Cardiac septum (tissue), 1 donor: ENCODE results near the gene HSPD1. TPM values are rescaled to one million over a fixed set of nuclear protein-coding genes. Genes with fewer than 3 reads are reported as not detected.

Experiments used
- DNase-seq: peaks from one replicate; pipeline ENCODE4 v3.0.0-alpha.2; 2020; ENCODE audit warnings: low spot score
- intact Hi-C: fragments of 100-400 bp; cut with DNase I; formaldehyde crosslinking; loops from one replicate; pipeline ENCODE4 v1.14.0; 2022
- long read RNA-seq: library from polyadenylated mRNA; unstranded; transcript quantifications from one replicate; pipeline ENCODE4 v2.0.0, GENCODE V29; 2021
- total RNA-seq: library from RNA; stranded (reverse); fragmentation: NEBNext Ultra II Directional; extraction: Animal tissue kit (Norgen Biotek cat#: 25700); gene quantifications from one replicate; pipeline ENCODE4 v1.2.1, GENCODE V29; 2021
- donor health status: DM: no; HTN: no; CAD: no.

Gene HSPD1
- total RNA-seq, result 144 TPM
- long read RNA-seq, transcript HSPD1-202 (12 exons, 2,455 nt), result major isoform, 248 of 362 reads
- long read RNA-seq, partial matches to known transcripts, result 89 of 362 reads
- long read RNA-seq, other reads (novel, unspliced or antisense), result 22 of 362 reads

- DNase-seq, result peak; percentile 98
- intact Hi-C loops, result loop anchor here (1.0 to 10.0 kb wide), 6 partner anchors 15 to 575 kb away; partner anchors contain the start of genes COQ10B, MARS2, PGAP1 and SF3B1
Measured at GRCh38 chr2:197499594-197500502, at the start of gene HSPD1, which contains the start of gene HSPE1. TSS of gene HSPD1 (minus strand) at chr2:197499840. CDS start at chr2:197498848, 992 bp downstream. TSS of gene HSPE1 (plus strand) at chr2:197500379. CDS start at chr2:197500437, 58 bp downstream.

- DNase-seq, result no peak
- intact Hi-C loops, result no loop called here
Measured at GRCh38 chr2:197548582-197548981, 48.9 kb upstream of the HSPD1 start.

GRCh38 chr2:197547163-197547900, 47.7 kb upstream of the HSPD1 start:
- DNase-seq, result no peak
- intact Hi-C loops, result no loop called here

- intact Hi-C loops, result no loop called here
- DNase-seq, result no peak
Measured at GRCh38 chr2:197543206-197543605, 43.6 kb upstream of the HSPD1 start.

GRCh38 chr2:197539734-197540133, 40.1 kb upstream of the HSPD1 start:
- no peak for DNase-seq
- intact Hi-C loops, result no loop called here

- intact Hi-C loops, result no loop called here
Measured at GRCh38 chr2:197538412-197538811, 38.8 kb upstream of the HSPD1 start.

GRCh38 chr2:197517150-197517549, 17.5 kb upstream of the HSPD1 start:
- DNase-seq, result no peak
- intact Hi-C loops, result loop anchor here (5.0 kb wide), 1 partner anchor 105 kb away; no protein-coding TSS in a partner anchor

More at GRCh38 chr2:197538412-197538811, 38.8 kb upstream of the HSPD1 start:
- no peak for DNase-seq

- intact Hi-C loops, result loop anchor here (1.0 to 5.0 kb wide), 2 partner anchors 63 to 106 kb away; partner anchors contain the start of gene COQ10B
- DNase-seq, result no peak
Measured at GRCh38 chr2:197516393-197516761, 16.7 kb upstream of the HSPD1 start.

- peak; percentile 98 for DNase-seq
- intact Hi-C loops, result loop anchor here (1.0 to 5.0 kb wide), 4 partner anchors 17 to 189 kb away; partner anchors contain the start of genes COQ10B, HSPD1 and MARS2
Measured at GRCh38 chr2:197515739-197516392, 16.2 kb upstream of the HSPD1 start, which contains the start of gene MOB4. TSS of gene MOB4 (plus strand) at chr2:197516066. CDS start at chr2:197516087, 21 bp downstream.

- DNase-seq, result no peak
- intact Hi-C loops, result loop anchor here (1.0 to 5.0 kb wide), 3 partner anchors 16 to 190 kb away; partner anchors contain the start of genes HSPD1 and MARS2
Measured at GRCh38 chr2:197515315-197515738, 15.7 kb upstream of the HSPD1 start.

- intact Hi-C loops, result loop anchor here (1.0 to 5.0 kb wide), 3 partner anchors 15 to 191 kb away; partner anchors contain the start of genes HSPD1 and MARS2
- no peak for DNase-seq
Measured at GRCh38 chr2:197514754-197515153, 15.1 kb upstream of the HSPD1 start.

GRCh38 chr2:197513915-197514314, 14.3 kb upstream of the HSPD1 start:
- DNase-seq, result no peak
- intact Hi-C loops, result no loop called here

- intact Hi-C loops, result no loop called here
- no peak for DNase-seq
Measured at GRCh38 chr2:197506658-197507057, 7.0 kb upstream of the HSPD1 start.

- intact Hi-C loops, result no loop called here
- DNase-seq, result no peak
Measured at GRCh38 chr2:197504512-197504911, 4.9 kb upstream of the HSPD1 start.

GRCh38 chr2:197504000-197504399, 4.4 kb upstream of the HSPD1 start:
- intact Hi-C loops, result no loop called here
- no peak for DNase-seq

- intact Hi-C loops, result no loop called here
- no peak for DNase-seq
Measured at GRCh38 chr2:197502685-197503084, 3.0 kb upstream of the HSPD1 start.

- intact Hi-C loops, result no loop called here
- DNase-seq, result no peak
Measured at GRCh38 chr2:197502201-197502600, 2.6 kb upstream of the HSPD1 start.

GRCh38 chr2:197500503-197501131, 977 bp upstream of the HSPD1 start:
- no peak for DNase-seq
- intact Hi-C loops, result no loop called here
